ENCODE measurements around the gene SUPT3H.

The SUPT3H gene

GRCh38 chr6:45417436-45417835 lies 39.7 kb upstream of the SUPT3H start:
- Histone ChIP-seq H3K4me1 (ENCODE audit: control insufficient read depth, low read depth, low read length) (peaks cover 3% of the 10 kb centered on the region), H2AK5ac (ENCODE audit: low read length) (no peak overlapping the region), H3K27ac (ENCODE audit: low read depth, low read length) (no peak overlapping the region), H3K18ac (ENCODE audit: low read length) (no peak overlapping the region), H3K79me2 (ENCODE audit: control insufficient read depth, insufficient read depth, low read length) (no peaks in the 10 kb centered on the region), H3K36me3 (ENCODE audit: control insufficient read depth, insufficient read depth, low read length) (no peaks in the 10 kb centered on the region), H3K56ac (ENCODE audit: low read length) (no peak overlapping the region), H4K5ac (ENCODE audit: low read length) (no peak overlapping the region), H3K23ac (ENCODE audit: low read length) (no peak overlapping the region), H2BK15ac (replicated peaks; ENCODE audit: low read depth) (no peak overlapping the region), H3K4me3 (ENCODE audit: low read length) (no peak overlapping the region), H3K4ac (ENCODE audit: low read depth, low read length) (no peak overlapping the region), H3K79me1 (ENCODE audit: low read length) (no peaks in the 10 kb centered on the region), H4K8ac (ENCODE audit: low read depth, low read length) (no peak overlapping the region), H2BK5ac (ENCODE audit: low read length) (no peak overlapping the region), H2BK120ac (ENCODE audit: low read depth, low read length) (no peak overlapping the region), H3K9ac (ENCODE audit: low read length) (no peak overlapping the region), H3K27me3 (ENCODE audit: insufficient read depth, low read length, poor library complexity) (peaks cover 15% of the 10 kb centered on the region), H3K4me2 (ENCODE audit: low read length) (no peak overlapping the region)
- no peak for DNase-seq
- no CpG with 5 or more reads among the region's 2 CpGs for WGBS (ENCODE audit: extremely low coverage, insufficient coverage, low lambda C conversion rate)

GRCh38 chr6:45416700-45417099 lies 39.0 kb upstream of the SUPT3H start:
- Histone ChIP-seq H3K18ac (ENCODE audit: low read length) (no peak overlapping the region), H3K27ac (ENCODE audit: low read depth, low read length) (no peak overlapping the region), H2BK5ac (ENCODE audit: low read length) (no peak overlapping the region), H3K4ac (ENCODE audit: low read depth, low read length) (no peak overlapping the region), H3K27me3 (ENCODE audit: insufficient read depth, low read length, poor library complexity) (peaks cover 15% of the 10 kb centered on the region), H3K23ac (ENCODE audit: low read length) (no peak overlapping the region), H2BK15ac (replicated peaks; ENCODE audit: low read depth) (no peak overlapping the region), H3K4me3 (ENCODE audit: low read length) (no peak overlapping the region), H3K79me1 (ENCODE audit: low read length) (no peaks in the 10 kb centered on the region), H3K56ac (ENCODE audit: low read length) (no peak overlapping the region), H3K4me2 (ENCODE audit: low read length) (no peak overlapping the region), H3K4me1 (ENCODE audit: control insufficient read depth, low read depth, low read length) (peaks cover 3% of the 10 kb centered on the region), H3K9ac (ENCODE audit: low read length) (no peak overlapping the region), H4K8ac (ENCODE audit: low read depth, low read length) (no peak overlapping the region), H2AK5ac (ENCODE audit: low read length) (no peak overlapping the region), H2BK120ac (ENCODE audit: low read depth, low read length) (no peak overlapping the region), H4K5ac (ENCODE audit: low read length) (no peak overlapping the region), H3K79me2 (ENCODE audit: control insufficient read depth, insufficient read depth, low read length) (no peaks in the 10 kb centered on the region), H3K36me3 (ENCODE audit: control insufficient read depth, insufficient read depth, low read length) (no peaks in the 10 kb centered on the region)
- WGBS (ENCODE audit: extremely low coverage, insufficient coverage, low lambda C conversion rate) = no CpG with 5 or more reads among the region's 2 CpGs
- DNase-seq = no peak

GRCh38 chr6:45415788-45416518 lies 38.2 kb upstream of the SUPT3H start:
- H3K27me3 ChIP-seq (ENCODE audit: insufficient read depth, low read length, poor library complexity) = peaks cover 15% of the 10 kb centered on the region
- no peaks in the 10 kb centered on the region for H3K79me2 ChIP-seq (ENCODE audit: control insufficient read depth, insufficient read depth, low read length)
- H3K27ac ChIP-seq (ENCODE audit: low read depth, low read length) = no peak overlapping the region
- DNase-seq = no peak
- H2BK120ac ChIP-seq (ENCODE audit: low read depth, low read length) = no peak overlapping the region
- no peak overlapping the region for H2BK15ac ChIP-seq (replicated peaks; ENCODE audit: low read depth)
- no peak overlapping the region for H3K4me2 ChIP-seq (ENCODE audit: low read length)
- no peak overlapping the region for H3K23ac ChIP-seq (ENCODE audit: low read length)
- H4K5ac ChIP-seq (ENCODE audit: low read length) = no peak overlapping the region
- H3K79me1 ChIP-seq (ENCODE audit: low read length) = no peaks in the 10 kb centered on the region
- no peak overlapping the region for H3K4me3 ChIP-seq (ENCODE audit: low read length)
- no peak overlapping the region for H4K8ac ChIP-seq (ENCODE audit: low read depth, low read length)
- H3K9ac ChIP-seq (ENCODE audit: low read length) = no peak overlapping the region
- no peak overlapping the region for H2AK5ac ChIP-seq (ENCODE audit: low read length)
- no peak overlapping the region for H3K18ac ChIP-seq (ENCODE audit: low read length)
- no peak overlapping the region for H3K4ac ChIP-seq (ENCODE audit: low read depth, low read length)
- H3K4me1 ChIP-seq (ENCODE audit: control insufficient read depth, low read depth, low read length) = peaks cover 3% of the 10 kb centered on the region
- H3K56ac ChIP-seq (ENCODE audit: low read length) = no peak overlapping the region
- H2BK5ac ChIP-seq (ENCODE audit: low read length) = no peak overlapping the region
- WGBS (ENCODE audit: extremely low coverage, insufficient coverage, low lambda C conversion rate) = no CpG with 5 or more reads among the region's 3 CpGs
- no peaks in the 10 kb centered on the region for H3K36me3 ChIP-seq (ENCODE audit: control insufficient read depth, insufficient read depth, low read length)

- Histone ChIP-seq H4K5ac (ENCODE audit: low read length) (no peak overlapping the region), H3K4me2 (ENCODE audit: low read length) (no peak overlapping the region), H3K27me3 (ENCODE audit: insufficient read depth, low read length, poor library complexity) (peaks cover 9% of the 10 kb centered on the region)
Observed at GRCh38 chr6:45415315-45415714, 37.6 kb upstream of the SUPT3H start.

GRCh38 chr6:45411959-45412358 lies 34.2 kb upstream of the SUPT3H start:
- no peak overlapping the region for H3K4me3 ChIP-seq (ENCODE audit: low read length)
- no peaks in the 10 kb centered on the region for H3K4me1 ChIP-seq (ENCODE audit: control insufficient read depth, low read depth, low read length)
- no peak overlapping the region for H3K9ac ChIP-seq (ENCODE audit: low read length)
- no peaks in the 10 kb centered on the region for H3K27me3 ChIP-seq (ENCODE audit: insufficient read depth, low read length, poor library complexity)
- no peak overlapping the region for H2BK5ac ChIP-seq (ENCODE audit: low read length)
- no peak overlapping the region for H3K23ac ChIP-seq (ENCODE audit: low read length)
- H2BK120ac ChIP-seq (ENCODE audit: low read depth, low read length) = no peak overlapping the region
- H3K4ac ChIP-seq (ENCODE audit: low read depth, low read length) = no peak overlapping the region
- no peak for DNase-seq
- H3K18ac ChIP-seq (ENCODE audit: low read length) = no peak overlapping the region
- WGBS (ENCODE audit: extremely low coverage, insufficient coverage, low lambda C conversion rate) = no CpG with 5 or more reads among the region's 5 CpGs
- H3K36me3 ChIP-seq (ENCODE audit: control insufficient read depth, insufficient read depth, low read length) = no peaks in the 10 kb centered on the region
- no peak overlapping the region for H4K8ac ChIP-seq (ENCODE audit: low read depth, low read length)
- no peak overlapping the region for H4K5ac ChIP-seq (ENCODE audit: low read length)
- H3K27ac ChIP-seq (ENCODE audit: low read depth, low read length) = no peak overlapping the region
- H2BK15ac ChIP-seq (replicated peaks; ENCODE audit: low read depth) = no peak overlapping the region
- H3K4me2 ChIP-seq (ENCODE audit: low read length) = no peak overlapping the region
- no peaks in the 10 kb centered on the region for H3K79me1 ChIP-seq (ENCODE audit: low read length)
- no peaks in the 10 kb centered on the region for H3K79me2 ChIP-seq (ENCODE audit: control insufficient read depth, insufficient read depth, low read length)
- H2AK5ac ChIP-seq (ENCODE audit: low read length) = no peak overlapping the region
- no peak overlapping the region for H3K56ac ChIP-seq (ENCODE audit: low read length)

More at GRCh38 chr6:45415315-45415714, 37.6 kb upstream of the SUPT3H start:
- no peak overlapping the region for H3K4ac ChIP-seq (ENCODE audit: low read depth, low read length)
- no peak overlapping the region for H4K8ac ChIP-seq (ENCODE audit: low read depth, low read length)
- H3K4me1 ChIP-seq (ENCODE audit: control insufficient read depth, low read depth, low read length) = peaks cover 3% of the 10 kb centered on the region
- H3K9ac ChIP-seq (ENCODE audit: low read length) = no peak overlapping the region
- H2AK5ac ChIP-seq (ENCODE audit: low read length) = no peak overlapping the region
- WGBS (ENCODE audit: extremely low coverage, insufficient coverage, low lambda C conversion rate) = no CpG with 5 or more reads among the region's 2 CpGs
- no peaks in the 10 kb centered on the region for H3K79me1 ChIP-seq (ENCODE audit: low read length)
- H2BK120ac ChIP-seq (ENCODE audit: low read depth, low read length) = no peak overlapping the region
- H2BK15ac ChIP-seq (replicated peaks; ENCODE audit: low read depth) = no peak overlapping the region
- H3K56ac ChIP-seq (ENCODE audit: low read length) = no peak overlapping the region
- H2BK5ac ChIP-seq (ENCODE audit: low read length) = no peak overlapping the region
- H3K23ac ChIP-seq (ENCODE audit: low read length) = no peak overlapping the region
- no peaks in the 10 kb centered on the region for H3K79me2 ChIP-seq (ENCODE audit: control insufficient read depth, insufficient read depth, low read length)
- H3K27ac ChIP-seq (ENCODE audit: low read depth, low read length) = no peak overlapping the region
- no peaks in the 10 kb centered on the region for H3K36me3 ChIP-seq (ENCODE audit: control insufficient read depth, insufficient read depth, low read length)
- H3K18ac ChIP-seq (ENCODE audit: low read length) = no peak overlapping the region
- no peak overlapping the region for H3K4me3 ChIP-seq (ENCODE audit: low read length)
- no peak for DNase-seq

- no peak overlapping the region for H2AK5ac ChIP-seq (ENCODE audit: low read length)
- no peak overlapping the region for H3K9ac ChIP-seq (ENCODE audit: low read length)
- no peak overlapping the region for H4K5ac ChIP-seq (ENCODE audit: low read length)
- H3K4me3 ChIP-seq (ENCODE audit: low read length) = no peak overlapping the region
- H3K79me1 ChIP-seq (ENCODE audit: low read length) = no peaks in the 10 kb centered on the region
- no CpG with 5 or more reads among the region's 2 CpGs for WGBS (ENCODE audit: extremely low coverage, insufficient coverage, low lambda C conversion rate)
- DNase-seq = no peak
- H3K27me3 ChIP-seq (ENCODE audit: insufficient read depth, low read length, poor library complexity) = no peaks in the 10 kb centered on the region
- H3K56ac ChIP-seq (ENCODE audit: low read length) = no peak overlapping the region
- no peaks in the 10 kb centered on the region for H3K79me2 ChIP-seq (ENCODE audit: control insufficient read depth, insufficient read depth, low read length)
- no peak overlapping the region for H3K27ac ChIP-seq (ENCODE audit: low read depth, low read length)
- H3K36me3 ChIP-seq (ENCODE audit: control insufficient read depth, insufficient read depth, low read length) = no peaks in the 10 kb centered on the region
- no peaks in the 10 kb centered on the region for H3K4me1 ChIP-seq (ENCODE audit: control insufficient read depth, low read depth, low read length)
- H2BK5ac ChIP-seq (ENCODE audit: low read length) = no peak overlapping the region
- no peak overlapping the region for H2BK15ac ChIP-seq (replicated peaks; ENCODE audit: low read depth)
- H2BK120ac ChIP-seq (ENCODE audit: low read depth, low read length) = no peak overlapping the region
- H3K23ac ChIP-seq (ENCODE audit: low read length) = no peak overlapping the region
- H3K4me2 ChIP-seq (ENCODE audit: low read length) = no peak overlapping the region
- no peak overlapping the region for H3K18ac ChIP-seq (ENCODE audit: low read length)
- no peak overlapping the region for H3K4ac ChIP-seq (ENCODE audit: low read depth, low read length)
- no peak overlapping the region for H4K8ac ChIP-seq (ENCODE audit: low read depth, low read length)
Observed at GRCh38 chr6:45400021-45400420, 22.3 kb upstream of the SUPT3H start.
